Measurements from ENCODE around the gene TRIM62.

DNA sequence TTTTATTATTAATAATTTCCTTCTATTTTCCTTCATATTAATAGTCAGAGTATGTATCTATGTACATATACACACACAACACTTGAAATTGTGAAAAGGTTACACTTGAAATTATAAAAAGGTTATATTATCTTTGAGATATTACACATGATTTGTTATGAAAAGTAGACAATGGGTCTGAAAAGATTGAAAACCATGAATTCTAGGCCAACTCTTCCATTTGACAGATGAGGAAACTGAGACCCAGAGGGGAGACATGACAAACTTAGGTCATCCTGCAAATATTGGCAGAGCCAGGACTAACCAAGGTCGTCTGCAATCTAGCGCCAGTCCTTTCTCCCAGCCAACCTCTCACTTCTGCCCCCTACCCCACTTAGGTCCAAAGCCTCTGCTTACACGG lies 33.2 kb downstream of the TRIM62 start:
- TF ChIP-seq POLR2A (IDR thresholded peaks at IDR 0.05; ENCODE audit: low read length) (no peak), GATA1 (IDR thresholded peaks at IDR 0.05; ENCODE audit: low read depth, low read length) (no peak)
